HL-60 (cell line): ENCODE measurements around the gene EBF3.

Experiments
- DNase-seq, 2 experiments: peaks; one replicate each; pipeline ENCODE4 v3.0.0-alpha.2; 2010 to 2020; ENCODE audit warnings: low read depth in 1 of 2, low spot score in 1 of 2
- H3K27ac ChIP-seq: fragments of 250-450 bp; sonication (Bioruptor Pico); replicated peaks from 2 replicates; pipeline ENCODE4 v1.5.1; 2020; ENCODE audit warnings: mild to moderate bottlenecking, moderate library complexity
- H3K27me3 ChIP-seq: fragments of 250-450 bp; sonication (Bioruptor Pico); 2 replicates; pipeline ENCODE4 v1.5.1; 2021; ENCODE audit warnings: mild to moderate bottlenecking, moderate library complexity; ENCODE audit not compliant: insufficient read depth, poor library complexity, severe bottlenecking
- H3K4me3 ChIP-seq: replicated peaks from 2 replicates; pipeline ENCODE4 v1.5.1; 2011; ENCODE audit warnings: mild to moderate bottlenecking, control low read depth, low read length; ENCODE audit not compliant: insufficient read depth
- CTCF ChIP-seq: IDR thresholded peaks from one replicate; pipeline ENCODE4 v1.5.1; 2011; ENCODE audit warnings: low read length, control low read depth, inconsistent platforms; ENCODE audit not compliant: insufficient read depth
- GABPA ChIP-seq: IDR thresholded peaks from 2 replicates; pipeline ENCODE4 v1.6.1; 2012; ENCODE audit warnings: low read depth
- POLR2AphosphoS5 ChIP-seq: IDR thresholded peaks from 2 replicates; pipeline ENCODE4 v1.6.1; 2012; ENCODE audit warnings: low read depth
- REST ChIP-seq: IDR thresholded peaks from 2 replicates; pipeline ENCODE4 v1.6.1; 2012; ENCODE audit warnings: low read depth; ENCODE audit not compliant: insufficient replicate concordance
- SPI1 ChIP-seq: IDR thresholded peaks from 2 replicates; pipeline ENCODE4 v1.6.1; 2012; ENCODE audit warnings: low read depth, mild to moderate bottlenecking, borderline replicate concordance

EBF3 gene

GRCh38 chr10:129959544-129960480 is 4.3 kb downstream of the EBF3 start:
- H3K27ac ChIP-seq, result no peak overlapping the region
- H3K27me3 ChIP-seq, result peaks cover 19% of the 10 kb centered on the region
- no peak overlapping the region for H3K4me3 ChIP-seq
- DNase-seq, result no peak
- TF ChIP-seq SPI1 (no peak), GABPA (no peak), CTCF (no peak), REST (no peak), POLR2AphosphoS5 (no peak)

- no peak overlapping the region for H3K4me3 ChIP-seq
- H3K27me3 ChIP-seq, result peaks cover 15% of the 10 kb centered on the region
- H3K27ac ChIP-seq, result no peak overlapping the region
- DNase-seq, result no peak
- TF ChIP-seq CTCF (no peak), GABPA (no peak), REST (no peak), POLR2AphosphoS5 (no peak), SPI1 (no peak)
Measured at GRCh38 chr10:129958629-129959543, 5.2 kb downstream of the EBF3 start.

- TF ChIP-seq CTCF, result no peak
- Histone ChIP-seq H3K4me3 (no peak overlapping the region), H3K27ac (no peak overlapping the region), H3K27me3 (peaks cover 15% of the 10 kb centered on the region)
- no peak for DNase-seq
Measured at GRCh38 chr10:129958148-129958628, 5.9 kb downstream of the EBF3 start.
